ENCODE measurements around the gene SAMD10.

DNA sequence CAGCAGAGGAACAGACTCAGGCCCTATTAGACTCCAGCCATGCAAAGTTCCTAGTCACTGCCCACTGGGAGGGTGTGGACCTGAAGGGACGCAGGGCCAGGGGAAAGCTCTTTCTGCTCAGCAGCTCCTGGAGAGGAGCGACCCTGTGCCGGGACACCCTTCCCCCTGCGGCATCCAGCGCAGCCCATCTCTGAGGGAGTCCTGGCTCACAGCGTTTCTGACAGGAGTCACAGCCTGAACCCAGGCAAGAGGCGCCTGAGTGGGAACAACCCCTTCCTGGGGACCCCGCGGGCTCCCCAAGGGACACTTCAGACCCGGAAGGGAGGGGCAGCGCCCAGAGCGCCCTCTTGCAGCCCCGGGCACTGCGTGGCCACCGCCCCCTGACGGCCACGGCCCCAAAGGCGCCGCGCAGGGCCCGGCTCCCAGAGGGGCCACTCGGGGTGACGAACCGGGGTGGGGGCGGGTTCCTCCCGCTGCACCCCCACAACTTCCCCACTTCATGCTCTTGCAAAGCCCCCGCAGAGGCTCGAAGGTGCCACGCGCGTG, 24.1 kb downstream of the SAMD10 start:
- TF ChIP-seq, protein P1, sequence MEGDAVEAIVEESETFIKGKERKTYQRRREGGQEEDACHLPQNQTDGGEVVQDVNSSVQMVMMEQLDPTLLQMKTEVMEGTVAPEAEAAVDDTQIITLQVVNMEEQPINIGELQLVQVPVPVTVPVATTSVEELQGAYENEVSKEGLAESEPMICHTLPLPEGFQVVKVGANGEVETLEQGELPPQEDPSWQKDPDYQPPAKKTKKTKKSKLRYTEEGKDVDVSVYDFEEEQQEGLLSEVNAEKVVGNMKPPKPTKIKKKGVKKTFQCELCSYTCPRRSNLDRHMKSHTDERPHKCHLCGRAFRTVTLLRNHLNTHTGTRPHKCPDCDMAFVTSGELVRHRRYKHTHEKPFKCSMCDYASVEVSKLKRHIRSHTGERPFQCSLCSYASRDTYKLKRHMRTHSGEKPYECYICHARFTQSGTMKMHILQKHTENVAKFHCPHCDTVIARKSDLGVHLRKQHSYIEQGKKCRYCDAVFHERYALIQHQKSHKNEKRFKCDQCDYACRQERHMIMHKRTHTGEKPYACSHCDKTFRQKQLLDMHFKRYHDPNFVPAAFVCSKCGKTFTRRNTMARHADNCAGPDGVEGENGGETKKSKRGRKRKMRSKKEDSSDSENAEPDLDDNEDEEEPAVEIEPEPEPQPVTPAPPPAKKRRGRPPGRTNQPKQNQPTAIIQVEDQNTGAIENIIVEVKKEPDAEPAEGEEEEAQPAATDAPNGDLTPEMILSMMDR (IDR thresholded peaks at IDR 0.05 in 2 of 3, conservative IDR thresholded peaks at IDR 0.05 in 1 of 3; ENCODE audit: control insufficient read depth in 2 of 3, extremely low read depth in 1 of 3, insufficient read depth in 1 of 3, low read depth in 3 of 3, low read length in 3 of 3) = peak; percentile 32 to 59 (median 54)
- TF ChIP-seq NFIC (IDR thresholded peaks at IDR 0.05; ENCODE audit: low read depth, low read length) = no peak
- no peak for TF ChIP-seq ZNF24 (IDR thresholded peaks at IDR 0.05)
- no peak for TF ChIP-seq ZBED1 (IDR thresholded peaks at IDR 0.05; ENCODE audit: borderline replicate concordance)

Data from GM12878 (cell line).